ENCODE data around the gene ABLIM3. TPM values are rescaled to one million over a fixed set of nuclear protein-coding genes. Genes with fewer than 3 reads are reported as not detected.

The ABLIM3 gene
- total RNA-seq, 1 donor from 2014 or later = 33.9 TPM

- no peak for DNase-seq (ENCODE audit: low read depth)
These were observed 139.5 kb downstream of the ABLIM3 start for GRCh38 chr5:149280802-149281201.

- DNase-seq (ENCODE audit: low read depth) = no peak
These were observed 141.0 kb downstream of the ABLIM3 start for GRCh38 chr5:149282027-149282965.

- DNase-seq (ENCODE audit: low read depth) = no peak
These were observed 141.7 kb downstream of the ABLIM3 start for GRCh38 chr5:149282966-149283332.

GRCh38 chr5:149283626-149284480, 142.6 kb downstream of the ABLIM3 start:
- DNase-seq (ENCODE audit: low read depth) = no peak

GRCh38 chr5:149284501-149284900, 143.2 kb downstream of the ABLIM3 start:
- no peak for DNase-seq (ENCODE audit: low read depth)

- no peak for DNase-seq (ENCODE audit: low read depth)
These were observed 143.9 kb downstream of the ABLIM3 start for GRCh38 chr5:149285153-149285552.

GRCh38 chr5:149288436-149288835, 147.1 kb downstream of the ABLIM3 start:
- no peak for DNase-seq (ENCODE audit: low read depth)

GRCh38 chr5:149289301-149289700, 148.0 kb downstream of the ABLIM3 start:
- DNase-seq (ENCODE audit: low read depth) = no peak

GRCh38 chr5:149294872-149295829, 153.9 kb downstream of the ABLIM3 start:
- DNase-seq (ENCODE audit: low read depth) = no peak

- DNase-seq (ENCODE audit: low read depth) = no peak
These were observed 156.2 kb downstream of the ABLIM3 start for GRCh38 chr5:149297340-149298025.

GRCh38 chr5:149298163-149298562, 156.9 kb downstream of the ABLIM3 start:
- no peak for DNase-seq (ENCODE audit: low read depth)

- DNase-seq (ENCODE audit: low read depth) = no peak
These were observed 157.6 kb downstream of the ABLIM3 start for GRCh38 chr5:149298842-149299404.

- DNase-seq (ENCODE audit: low read depth) = no peak
These were observed 158.3 kb downstream of the ABLIM3 start for GRCh38 chr5:149299451-149300054.

- DNase-seq (ENCODE audit: low read depth) = no peak
These were observed 159.1 kb downstream of the ABLIM3 start for GRCh38 chr5:149300441-149300840.

- DNase-seq (ENCODE audit: low read depth) = no peak
These were observed 159.9 kb downstream of the ABLIM3 start for GRCh38 chr5:149301049-149301743.

GRCh38 chr5:149301744-149302380, 160.6 kb downstream of the ABLIM3 start:
- no peak for DNase-seq (ENCODE audit: low read depth)

GRCh38 chr5:149302641-149303040, 161.3 kb downstream of the ABLIM3 start:
- no peak for DNase-seq (ENCODE audit: low read depth)

GRCh38 chr5:149303210-149303609, 161.9 kb downstream of the ABLIM3 start:
- no peak for DNase-seq (ENCODE audit: low read depth)

Data from renal cortical epithelial cell (primary cell).